BLaER1 (cell line): Measurements from ENCODE around the gene MARCHF3.

Source experiments
- H3K27ac ChIP-seq: shearing (Covaris generic); formaldehyde crosslinking; 2 replicates; pipeline ENCODE4 v1.8.1; 2022
- H3K27me3 ChIP-seq: shearing (Covaris generic); formaldehyde crosslinking; 2 replicates; pipeline ENCODE4 v1.8.1; 2022
- H3K36me3 ChIP-seq: shearing (Covaris generic); formaldehyde crosslinking; 2 replicates; pipeline ENCODE4 v1.8.1; 2022
- H3K4me1 ChIP-seq: shearing (Covaris generic); formaldehyde crosslinking; 2 replicates; pipeline ENCODE4 v1.8.1; 2022
- H3K4me2 ChIP-seq: shearing (Covaris generic); formaldehyde crosslinking; 2 replicates; pipeline ENCODE4 v1.8.1; 2022
- H3K4me3 ChIP-seq: shearing (Covaris generic); formaldehyde crosslinking; 2 replicates; pipeline ENCODE4 v1.8.1; 2022
- H3K9ac ChIP-seq: shearing (Covaris generic); formaldehyde crosslinking; 2 replicates; pipeline ENCODE4 v1.8.1; 2022
- H3K9me3 ChIP-seq: shearing (Covaris generic); formaldehyde crosslinking; 2 replicates; pipeline ENCODE4 v1.8.1; 2022
- H4K20me1 ChIP-seq: shearing (Covaris generic); formaldehyde crosslinking; 2 replicates; pipeline ENCODE4 v1.8.1; 2022
- Cebpa-rat ChIP-seq: shearing (Covaris generic); IDR thresholded peaks from 2 replicates; pipeline ENCODE4 v1.8.1; 2022

MARCHF3 gene

DNA sequence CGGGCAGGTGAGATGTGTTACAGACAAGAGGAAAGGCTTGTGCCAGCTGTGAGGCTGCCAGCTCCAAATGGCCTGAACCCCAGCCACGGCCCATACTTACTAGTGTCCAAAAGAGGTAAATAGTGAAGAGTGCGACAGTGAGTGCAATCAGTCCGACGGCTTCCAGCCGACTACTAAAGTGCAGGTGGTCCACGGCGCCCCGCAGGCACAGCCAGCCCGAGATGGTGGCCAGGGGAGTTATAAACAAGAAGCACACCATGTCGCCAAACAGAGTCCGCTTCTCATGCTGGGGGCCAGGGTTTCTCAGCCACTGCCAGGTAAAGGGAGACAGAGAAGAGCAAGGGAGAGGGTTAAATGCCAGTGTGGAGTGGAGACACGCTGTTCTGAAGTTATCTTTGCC is 152.3 kb downstream of the MARCHF3 start:
- H3K36me3 ChIP-seq = peaks cover 79% of the 10 kb centered on the region
- no peak overlapping the region for H3K9ac ChIP-seq
- peak overlapping the region; percentile 48 for H3K27ac ChIP-seq
- no peak for TF ChIP-seq Cebpa-rat
- H4K20me1 ChIP-seq = no peaks in the 10 kb centered on the region
- H3K4me2 ChIP-seq = peak overlapping the region; percentile 66
- no peaks in the 10 kb centered on the region for H3K9me3 ChIP-seq
- no peaks in the 10 kb centered on the region for H3K27me3 ChIP-seq
- H3K4me3 ChIP-seq = no peak overlapping the region
- H3K4me1 ChIP-seq = peaks cover 21% of the 10 kb centered on the region

DNA sequence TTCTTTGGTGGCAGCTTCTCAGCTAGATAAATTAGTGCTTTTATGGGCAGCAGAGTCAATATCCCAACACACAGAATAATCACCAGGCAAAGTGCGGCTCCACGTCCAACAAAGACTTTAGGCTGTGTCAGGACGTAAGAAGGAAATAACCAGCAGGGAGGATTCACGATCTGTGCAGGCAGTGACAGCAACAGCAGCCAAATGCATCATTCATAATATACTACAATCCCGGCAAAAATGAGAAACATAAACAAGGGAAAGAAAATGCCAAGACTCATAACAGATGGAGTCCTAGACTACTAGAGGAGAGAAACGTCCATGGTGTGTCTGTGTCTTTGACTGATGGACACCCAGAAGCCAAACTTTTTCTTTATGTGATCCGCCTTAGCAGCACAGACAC is 152.8 kb downstream of the MARCHF3 start:
- Histone ChIP-seq H3K4me1 (peaks cover 21% of the 10 kb centered on the region), H3K4me3 (no peak overlapping the region), H3K4me2 (no peak overlapping the region), H4K20me1 (no peaks in the 10 kb centered on the region), H3K27ac (peak overlapping the region; percentile 48; the same call in 1 of the 2 replicates), H3K36me3 (peaks cover 83% of the 10 kb centered on the region), H3K9me3 (no peaks in the 10 kb centered on the region), H3K27me3 (no peaks in the 10 kb centered on the region), H3K9ac (no peak overlapping the region)
- TF ChIP-seq Cebpa-rat = no peak

DNA sequence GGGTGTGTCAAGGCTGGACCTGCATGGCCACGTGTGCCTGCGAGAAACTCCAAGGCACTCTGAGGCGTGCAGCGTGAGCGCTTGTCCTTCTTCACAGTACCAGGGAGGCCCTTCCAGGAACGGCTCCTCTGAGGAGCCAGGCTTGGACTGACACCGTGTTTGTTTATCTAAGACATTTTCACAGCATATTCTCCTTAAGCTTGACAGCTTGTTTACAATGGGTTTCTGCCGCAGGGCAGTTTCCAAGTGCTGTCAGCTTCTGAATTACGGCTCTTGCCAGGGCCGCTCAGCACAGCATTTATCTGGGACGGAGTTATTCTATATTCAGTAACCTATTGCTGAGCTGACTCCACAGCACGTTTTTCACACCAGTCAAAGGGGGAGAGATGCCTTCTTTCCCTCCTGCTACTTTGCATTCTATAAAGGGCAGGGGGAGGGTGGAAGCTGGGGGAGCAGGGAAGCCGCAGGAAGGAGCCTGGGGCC is 155.0 kb downstream of the MARCHF3 start:
- Histone ChIP-seq H3K27me3 (no peaks in the 10 kb centered on the region), H3K27ac (no peak overlapping the region), H3K4me2 (no peak overlapping the region), H4K20me1 (no peaks in the 10 kb centered on the region), H3K4me3 (no peak overlapping the region), H3K36me3 (peaks cover 98% of the 10 kb centered on the region), H3K9ac (no peak overlapping the region), H3K9me3 (no peaks in the 10 kb centered on the region), H3K4me1 (peaks cover 36% of the 10 kb centered on the region)
- TF ChIP-seq Cebpa-rat = no peak

DNA sequence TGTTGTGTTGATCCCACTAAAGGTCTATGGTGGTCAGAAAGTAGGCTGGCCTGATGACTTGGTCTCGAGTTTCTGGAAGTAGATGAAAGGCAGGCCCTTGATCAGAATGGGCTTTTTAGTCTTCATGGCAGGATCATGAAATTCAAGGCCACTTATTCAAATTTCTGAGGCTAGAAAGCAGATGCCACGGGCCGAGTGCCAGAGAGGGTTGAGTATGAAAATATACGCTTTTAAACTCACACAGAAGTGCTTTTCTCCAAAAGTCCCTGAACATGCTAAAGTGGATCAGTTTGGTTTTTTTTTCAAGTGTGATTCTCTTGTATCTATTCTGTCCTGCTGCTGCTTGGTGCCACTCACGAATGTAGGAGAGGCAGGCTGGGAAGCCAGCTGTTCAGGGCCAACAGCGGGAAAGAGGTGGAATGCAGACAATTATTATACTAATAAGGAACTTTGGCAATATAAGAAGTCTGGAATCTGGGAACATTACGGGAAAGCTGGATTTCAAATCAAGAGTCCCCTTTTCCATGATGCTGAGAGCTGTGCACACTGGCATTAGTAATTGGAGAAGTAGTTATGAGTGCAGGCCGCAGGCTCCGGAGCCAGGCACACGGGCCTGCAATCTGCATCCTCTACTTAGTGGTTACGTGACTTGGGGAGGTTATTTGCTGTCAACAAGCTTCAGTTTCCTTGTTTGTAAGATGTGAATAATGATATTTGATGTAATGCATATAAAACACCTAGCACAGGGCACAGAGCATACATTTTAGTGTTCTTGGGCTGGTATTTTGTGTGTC is 157.6 kb downstream of the MARCHF3 start:
- no peak for TF ChIP-seq Cebpa-rat
- no peak overlapping the region for H3K27ac ChIP-seq
- H3K9ac ChIP-seq = no peak overlapping the region
- H3K27me3 ChIP-seq = no peaks in the 10 kb centered on the region
- peaks cover 41% of the 10 kb centered on the region for H3K4me1 ChIP-seq
- no peak overlapping the region for H3K4me3 ChIP-seq
- no peak overlapping the region for H3K4me2 ChIP-seq
- peaks cover 77% of the 10 kb centered on the region for H3K36me3 ChIP-seq
- H4K20me1 ChIP-seq = no peaks in the 10 kb centered on the region
- H3K9me3 ChIP-seq = no peaks in the 10 kb centered on the region

DNA sequence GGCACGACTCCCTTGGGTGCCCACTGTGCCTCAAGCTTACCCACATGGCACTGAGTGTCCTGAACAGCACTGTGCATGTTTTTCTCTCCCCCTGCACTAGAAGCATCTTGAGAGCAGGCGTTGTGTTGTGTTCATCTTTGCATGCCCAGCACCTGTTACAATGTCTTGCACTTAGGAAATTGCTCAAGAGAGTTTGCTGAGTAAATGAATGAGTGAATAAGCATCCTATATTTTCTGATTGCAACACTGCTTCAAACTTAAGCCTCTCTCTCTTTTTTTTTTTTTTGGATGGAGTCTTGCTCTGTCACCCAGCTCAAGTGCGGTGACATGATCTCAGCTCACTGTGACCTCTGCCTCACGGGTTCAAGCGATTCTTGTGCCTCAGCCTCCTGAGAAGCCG is 158.9 kb downstream of the MARCHF3 start:
- no peaks in the 10 kb centered on the region for H3K27me3 ChIP-seq
- no peaks in the 10 kb centered on the region for H4K20me1 ChIP-seq
- H3K36me3 ChIP-seq = peaks cover 63% of the 10 kb centered on the region
- no peaks in the 10 kb centered on the region for H3K9me3 ChIP-seq
- H3K9ac ChIP-seq = no peak overlapping the region
- peak overlapping the region; percentile 39 for H3K4me2 ChIP-seq
- H3K27ac ChIP-seq = no peak overlapping the region
- H3K4me1 ChIP-seq = peaks cover 50% of the 10 kb centered on the region
- H3K4me3 ChIP-seq = no peak overlapping the region
- no peak for TF ChIP-seq Cebpa-rat

DNA sequence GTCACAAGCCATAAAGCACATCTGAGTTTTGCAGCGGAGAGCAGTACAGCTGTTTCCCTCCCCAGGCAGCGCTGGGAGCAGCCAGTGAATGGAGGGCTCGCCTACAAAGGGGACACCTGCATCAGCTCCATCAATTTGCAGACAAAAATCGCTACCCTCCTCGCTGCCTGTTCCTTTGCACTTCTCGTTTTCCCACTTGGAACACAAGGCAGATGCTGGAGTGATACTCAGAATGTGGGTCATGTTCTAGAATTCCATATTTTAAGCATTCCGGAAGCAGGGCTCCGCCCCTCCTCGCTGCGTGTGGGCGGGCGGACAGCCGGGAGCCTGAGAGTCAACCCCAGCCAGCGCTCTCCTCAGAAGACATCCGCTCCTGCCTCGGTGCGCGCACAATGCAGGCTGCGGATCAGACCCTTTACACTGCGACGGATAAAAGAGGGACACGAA is 161.3 kb downstream of the MARCHF3 start:
- H3K4me2 ChIP-seq = peak overlapping the region; percentile 65

DNA sequence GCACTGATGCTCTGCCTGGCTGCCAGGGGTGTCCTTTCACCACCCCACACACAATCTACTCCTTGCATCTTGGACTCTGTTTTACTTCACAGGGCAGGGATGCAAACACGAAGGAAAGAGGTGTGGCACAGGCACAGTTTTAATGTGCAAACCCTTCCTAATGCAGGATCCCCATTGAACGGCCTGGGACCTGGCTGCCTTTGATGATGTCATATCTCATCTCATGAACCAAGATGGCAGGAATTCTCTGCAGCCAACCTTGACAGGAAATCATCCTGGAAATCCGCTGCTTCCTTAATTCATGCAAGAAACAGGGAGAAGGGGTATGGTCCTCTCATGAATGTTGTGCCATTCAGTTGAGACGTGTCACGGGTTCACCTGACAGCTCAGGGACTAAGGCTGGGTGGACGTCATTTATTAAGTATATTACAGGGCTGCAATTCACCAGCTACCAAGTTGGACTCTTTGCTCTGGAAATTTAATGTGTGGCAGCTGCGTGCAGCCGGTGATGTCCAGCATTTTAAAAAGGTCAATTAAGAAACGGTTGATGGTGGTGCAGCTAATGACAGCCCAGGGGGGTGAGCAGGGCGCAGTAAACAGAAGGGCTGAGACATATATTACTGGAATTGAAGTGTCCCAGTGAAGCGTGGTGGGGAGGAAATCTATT is 161.9 kb downstream of the MARCHF3 start:
- Histone ChIP-seq H3K4me3 (peak overlapping the region; percentile 59), H3K4me1 (peaks cover 50% of the 10 kb centered on the region), H3K9me3 (no peaks in the 10 kb centered on the region), H3K4me2 (peak overlapping the region; percentile 65), H4K20me1 (no peaks in the 10 kb centered on the region), H3K27ac (peak overlapping the region; percentile 53; the same call in 1 of the 2 replicates), H3K27me3 (no peaks in the 10 kb centered on the region), H3K9ac (no peak overlapping the region), H3K36me3 (peaks cover 42% of the 10 kb centered on the region)
- no peak for TF ChIP-seq Cebpa-rat

More for the DNA sequence above, 161.3 kb downstream of the MARCHF3 start:
- peaks cover 50% of the 10 kb centered on the region for H3K4me1 ChIP-seq
- H3K9me3 ChIP-seq = no peaks in the 10 kb centered on the region
- H3K9ac ChIP-seq = peak overlapping the region; percentile 35; the same call in 1 of the 2 replicates
- H3K36me3 ChIP-seq = peaks cover 45% of the 10 kb centered on the region
- H3K4me3 ChIP-seq = peak overlapping the region; percentile 59
- H3K27ac ChIP-seq = no peak overlapping the region
- H4K20me1 ChIP-seq = no peaks in the 10 kb centered on the region
- no peaks in the 10 kb centered on the region for H3K27me3 ChIP-seq
- no peak for TF ChIP-seq Cebpa-rat

DNA sequence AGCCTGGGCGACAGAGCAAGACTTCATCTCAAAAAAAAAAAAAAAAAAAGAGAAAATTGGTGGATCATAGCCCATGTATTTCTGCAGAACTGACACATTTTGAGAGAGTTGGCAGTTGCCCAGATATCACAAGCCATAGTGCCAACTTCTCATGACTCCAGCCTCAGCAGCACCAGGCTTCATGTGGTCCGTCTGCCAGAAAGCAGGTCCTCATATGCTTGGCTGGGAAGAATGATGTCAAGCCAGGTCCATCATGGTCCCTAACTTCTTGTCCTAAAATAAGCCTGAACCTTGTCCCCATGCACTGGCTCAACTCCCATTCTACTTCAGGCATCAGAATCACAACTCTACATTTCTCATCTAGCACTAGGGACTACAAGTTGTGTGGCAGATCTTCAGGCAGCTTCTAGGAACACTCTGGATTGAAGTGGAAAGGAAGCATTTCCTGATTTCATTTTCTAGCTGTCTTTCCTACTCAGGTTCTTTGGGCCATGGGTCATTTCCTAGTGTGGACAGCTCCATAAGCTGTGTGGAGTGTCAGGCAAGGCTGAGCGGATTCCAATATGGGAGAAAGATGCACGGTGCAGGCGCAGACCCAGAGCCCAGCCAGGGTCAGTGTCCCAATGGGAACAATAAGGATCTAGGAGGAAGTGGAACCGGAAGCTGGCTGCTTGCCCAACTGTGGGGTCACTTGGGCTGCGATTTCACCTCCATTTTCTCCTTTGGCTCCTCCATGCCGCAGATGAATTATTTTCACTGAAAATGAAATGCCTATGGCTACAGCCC is 163.3 kb downstream of the MARCHF3 start:
- Histone ChIP-seq H3K36me3 (peaks cover 28% of the 10 kb centered on the region), H3K4me1 (peaks cover 50% of the 10 kb centered on the region), H3K4me2 (0 out of 2 replicates have a peak overlapping the region, but pooled peaks have one; percentile 65), H3K9me3 (no peaks in the 10 kb centered on the region), H3K27ac (peak overlapping the region; percentile 53; the same call in 1 of the 2 replicates), H3K27me3 (no peaks in the 10 kb centered on the region), H3K9ac (no peak overlapping the region), H3K4me3 (no peak overlapping the region), H4K20me1 (no peaks in the 10 kb centered on the region)
- no peak for TF ChIP-seq Cebpa-rat

DNA sequence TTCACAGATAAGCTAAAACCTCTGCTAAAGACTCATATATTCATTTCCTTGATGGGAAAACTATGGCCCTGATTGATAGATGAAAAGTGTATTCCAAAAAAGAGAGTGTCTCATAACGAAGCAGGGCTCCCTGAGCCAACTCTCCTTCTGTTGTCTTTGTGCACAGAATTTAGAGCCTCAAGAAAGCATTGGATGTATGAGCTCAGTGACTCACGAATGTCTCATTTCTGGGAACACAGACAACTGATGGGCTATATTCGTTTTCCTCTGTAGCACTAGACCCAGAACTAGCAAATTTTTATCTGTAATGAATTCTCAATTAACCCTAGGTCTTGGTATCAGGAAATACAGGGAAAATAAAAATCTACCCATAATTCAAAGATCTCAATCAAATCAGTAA is 165.1 kb downstream of the MARCHF3 start:
- H3K4me2 ChIP-seq = no peak overlapping the region
- peaks cover 34% of the 10 kb centered on the region for H3K4me1 ChIP-seq
- H3K4me3 ChIP-seq = no peak overlapping the region
- peaks cover 10% of the 10 kb centered on the region for H3K36me3 ChIP-seq
- H3K9ac ChIP-seq = no peak overlapping the region
- no peak overlapping the region for H3K27ac ChIP-seq
- no peaks in the 10 kb centered on the region for H3K27me3 ChIP-seq
- no peaks in the 10 kb centered on the region for H3K9me3 ChIP-seq
- TF ChIP-seq Cebpa-rat = no peak
- no peaks in the 10 kb centered on the region for H4K20me1 ChIP-seq
